H1 (cell line): ENCODE data around the gene SLC12A4. TPM values are rescaled to one million over a fixed set of nuclear protein-coding genes. Genes with fewer than 3 reads are reported as not detected.

Experiments
- BACH1 ChIP-seq: IDR thresholded peaks from 2 replicates; pipeline ENCODE4 v1.6.1; 2012; ENCODE audit warnings: low read length, improper control_type of control experiment
- BRCA1 ChIP-seq: IDR thresholded peaks from 2 replicates; pipeline ENCODE4 v1.6.1; 2012; ENCODE audit warnings: low read depth, low read length, improper control_type of control experiment
- CHD2 ChIP-seq: IDR thresholded peaks from 2 replicates; pipeline ENCODE4 v1.6.1; 2012; ENCODE audit warnings: low read length, improper control_type of control experiment
- CREB1 ChIP-seq: IDR thresholded peaks from 2 replicates; pipeline ENCODE4 v1.6.1; 2012; ENCODE audit warnings: inconsistent platforms
- CTBP2 ChIP-seq: IDR thresholded peaks from 2 replicates; pipeline ENCODE4 v1.7.0; 2011; ENCODE audit warnings: borderline replicate concordance, mild to moderate bottlenecking, moderate library complexity, mixed read lengths, low read length; ENCODE audit not compliant: insufficient read depth, insufficient read length
- CTCF ChIP-seq, 3 experiments: IDR thresholded peaks; 1 replicate in 2 of 3; 2 replicates in 1 of 3; pipeline versions ENCODE4 v1.5.1 to v1.6.1; 2011; ENCODE audit warnings: low read length in 3 of 3, mild to moderate bottlenecking in 3 of 3, inconsistent platforms in 2 of 3, low read depth in 1 of 3, moderate library complexity in 1 of 3; ENCODE audit not compliant: insufficient read depth in 1 of 3; ENCODE audit errors: control extremely low read depth in 1 of 3
- EGR1 ChIP-seq: IDR thresholded peaks from 2 replicates; pipeline ENCODE4 v1.6.1; 2011; ENCODE audit warnings: low read depth, low read length, borderline replicate concordance
- GABPA ChIP-seq: IDR thresholded peaks from 2 replicates; pipeline ENCODE4 v1.6.1; 2011; ENCODE audit warnings: mild to moderate bottlenecking, low read length, moderate library complexity, borderline replicate concordance; ENCODE audit not compliant: insufficient read depth
- MAX ChIP-seq: IDR thresholded peaks from 2 replicates; pipeline ENCODE4 v1.6.1; 2012; ENCODE audit warnings: inconsistent platforms
- RAD21 ChIP-seq, 2 experiments: IDR thresholded peaks in 1 of 2; conservative IDR thresholded peaks in 1 of 2; 2 replicates each; pipeline ENCODE4 v1.6.1; 2011; ENCODE audit warnings: low read depth in 2 of 2, low read length in 2 of 2, improper control_type of control experiment in 1 of 2, inconsistent platforms in 1 of 2, mild to moderate bottlenecking in 1 of 2, moderate library complexity in 1 of 2
- SP1 ChIP-seq: IDR thresholded peaks from 2 replicates; pipeline ENCODE4 v1.6.1; 2011; ENCODE audit warnings: low read depth, low read length
- SP4 ChIP-seq: IDR thresholded peaks from 2 replicates; pipeline ENCODE4 v1.6.1; 2012; ENCODE audit warnings: low read length, inconsistent platforms
- TAF1 ChIP-seq: IDR thresholded peaks from 2 replicates; pipeline ENCODE4 v1.6.1; 2011; ENCODE audit warnings: mild to moderate bottlenecking, low read depth, low read length
- TAF7 ChIP-seq: optimal IDR thresholded peaks from 2 replicates; pipeline ENCODE3; 2011; ENCODE audit warnings: low read depth, mild to moderate bottlenecking, inconsistent platforms, low read length, moderate library complexity, borderline replicate concordance
- TBP ChIP-seq: IDR thresholded peaks from 2 replicates; pipeline ENCODE4 v1.6.1; 2011; ENCODE audit warnings: low read depth, low read length, improper control_type of control experiment
- TCF12 ChIP-seq: IDR thresholded peaks from 2 replicates; pipeline ENCODE4 v1.6.1; 2011; ENCODE audit warnings: low read depth, mild to moderate bottlenecking, low read length
- YY1 ChIP-seq: IDR thresholded peaks from 2 replicates; pipeline ENCODE4 v1.6.1; 2011; ENCODE audit warnings: low read depth, mild to moderate bottlenecking, low read length
- polyA plus RNA-seq, 7 experiments: library from polyadenylated mRNA; depleted of rRNA in 3 of 7; stranded (reverse) in 5 of 7; unstranded in 2 of 7; fragments of >200 nt in 5 of 7; fragments of 200-250 nt in 2 of 7; gene quantifications; 1 replicate in 5 of 7; 2 replicates in 1 of 7; 4 replicates in 1 of 7; pipeline versions ENCODE4 v1.2.1 to v1.2.3, GENCODE V29; 2011 to 2013; ENCODE audit warnings: missing spikeins in 2 of 7, mixed read lengths in 2 of 7
- total RNA-seq: library from RNA; stranded (reverse); fragmentation: NEBNext Ultra II Directional; extraction: Animal tissue kit (Norgen Biotek cat#: 25700); gene quantifications from 2 replicates; pipeline ENCODE4 v1.2.1, GENCODE V29; 2021
- TF ChIP-seq, protein P1 (sequence below): IDR thresholded peaks from 2 replicates; pipeline ENCODE4 v1.6.1; 2012; ENCODE audit warnings: inconsistent platforms
- TF ChIP-seq, protein P2 (sequence below): IDR thresholded peaks from 2 replicates; pipeline ENCODE4 v1.6.1; 2011; ENCODE audit warnings: low read length, improper control_type of control experiment

SLC12A4 gene
- total and polyA plus RNA-seq, 2 of the 8 experiments (the other 6 are each of a cell fraction or from before 2014, with no cell fraction given): 41.3 to 49.3 TPM

DNA sequence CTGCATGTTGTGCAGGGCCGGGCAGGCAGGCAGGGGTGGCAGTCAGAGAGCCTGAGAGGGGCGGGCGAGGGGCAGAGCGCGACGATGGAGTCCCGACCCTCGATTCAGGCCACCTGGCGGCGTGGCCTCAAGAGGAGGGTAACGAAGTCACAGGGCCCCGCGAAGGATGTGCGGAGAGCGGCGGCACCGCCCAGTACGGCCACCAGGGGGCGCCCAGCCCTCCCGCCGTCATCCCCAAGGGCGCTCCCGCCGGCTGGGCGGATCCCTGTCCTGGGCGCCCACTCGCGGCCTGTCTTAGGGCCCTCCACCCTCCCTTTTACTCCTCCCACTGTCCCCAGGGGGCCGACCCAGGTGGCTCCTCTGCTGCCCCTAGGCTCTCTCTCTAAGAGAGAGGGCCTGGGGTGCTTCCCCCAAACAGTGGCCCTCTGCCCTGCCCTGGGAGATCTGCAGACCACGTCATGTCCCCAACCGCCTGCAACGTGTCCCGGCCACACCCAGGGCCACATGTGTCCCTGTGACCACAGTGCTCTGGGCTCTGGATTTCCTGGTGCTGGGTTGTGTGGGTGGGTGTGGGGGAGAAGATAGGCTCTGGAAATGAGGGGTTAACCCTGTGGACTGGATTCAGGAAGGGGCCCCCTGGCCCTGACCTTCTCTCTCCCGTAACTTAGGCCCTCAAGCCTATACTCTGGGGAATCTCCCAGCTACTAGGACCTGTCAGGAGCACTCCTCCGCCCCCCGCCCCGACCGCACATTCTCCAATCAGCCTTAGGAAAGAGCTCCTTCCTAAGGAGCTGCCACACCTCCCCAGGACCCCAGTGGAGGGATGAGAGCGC is 25.0 kb upstream of the SLC12A4 start (continued):
- TF ChIP-seq CTCF (IDR thresholded peaks at IDR 0.05; ENCODE audit: control extremely low read depth in 1 of 3, insufficient read depth in 1 of 3, low read depth in 1 of 3, low read length in 3 of 3) (peak; percentile 90 to 97 (median 94)), BRCA1 (no peak), YY1 (peak; percentile 69), SP4 (no peak), CHD2 (0 out of 2 replicates have a peak, but pooled peaks have one; percentile 38), MAX (peak; percentile 95), CREB1 (peak; percentile 84), SP1 (no peak), TAF7 (peak; percentile 38), TCF12 (0 out of 2 replicates have a peak, but pooled peaks have one; percentile 58), TAF1 (0 out of 2 replicates have a peak, but pooled peaks have one; percentile 19), CTBP2 (no peak), GABPA (peak; percentile 68; the same call in 1 of the 2 replicates), BACH1 (peak; percentile 85), TBP (no peak), RAD21 (IDR thresholded peaks at IDR 0.05 in 1 of 2, conservative IDR thresholded peaks at IDR 0.05 in 1 of 2; ENCODE audit: low read depth in 2 of 2, low read length in 2 of 2) (peak; percentile 53 to 65), EGR1 (peak; percentile 63)
- TF ChIP-seq, protein P1, sequence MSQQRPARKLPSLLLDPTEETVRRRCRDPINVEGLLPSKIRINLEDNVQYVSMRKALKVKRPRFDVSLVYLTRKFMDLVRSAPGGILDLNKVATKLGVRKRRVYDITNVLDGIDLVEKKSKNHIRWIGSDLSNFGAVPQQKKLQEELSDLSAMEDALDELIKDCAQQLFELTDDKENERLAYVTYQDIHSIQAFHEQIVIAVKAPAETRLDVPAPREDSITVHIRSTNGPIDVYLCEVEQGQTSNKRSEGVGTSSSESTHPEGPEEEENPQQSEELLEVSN: peak; percentile 95
- TF ChIP-seq, protein P2, sequence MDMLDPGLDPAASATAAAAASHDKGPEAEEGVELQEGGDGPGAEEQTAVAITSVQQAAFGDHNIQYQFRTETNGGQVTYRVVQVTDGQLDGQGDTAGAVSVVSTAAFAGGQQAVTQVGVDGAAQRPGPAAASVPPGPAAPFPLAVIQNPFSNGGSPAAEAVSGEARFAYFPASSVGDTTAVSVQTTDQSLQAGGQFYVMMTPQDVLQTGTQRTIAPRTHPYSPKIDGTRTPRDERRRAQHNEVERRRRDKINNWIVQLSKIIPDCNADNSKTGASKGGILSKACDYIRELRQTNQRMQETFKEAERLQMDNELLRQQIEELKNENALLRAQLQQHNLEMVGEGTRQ: no peak
- TF ChIP-seq, all 59 proteins: peak for 15
